BLaER1 treated with 17β-estradiol and CSF1 and Interleukin-3, amounts not matched to agents 10 nM and 100 nM (cell line): ENCODE results near the gene SLC7A6OS.
A peak's percentile ranks its signal among the peaks of the same experiment; 100 is the strongest.

ENCODE experiments used
- H3K27ac ChIP-seq, 11 experiments: shearing (Covaris generic); formaldehyde crosslinking; 2 replicates each; pipeline ENCODE4 v1.8.1; 2022
- H3K27me3 ChIP-seq, 11 experiments: shearing (Covaris generic); formaldehyde crosslinking; 2 replicates each; pipeline ENCODE4 v1.8.1; 2022
- H3K36me3 ChIP-seq, 11 experiments: shearing (Covaris generic); formaldehyde crosslinking; 2 replicates each; pipeline ENCODE4 v1.8.1; 2022
- H3K4me1 ChIP-seq, 10 experiments: shearing (Covaris generic); formaldehyde crosslinking; 2 replicates each; pipeline ENCODE4 v1.8.1; 2022
- H3K4me2 ChIP-seq, 11 experiments: shearing (Covaris generic); formaldehyde crosslinking; 2 replicates each; pipeline ENCODE4 v1.8.1; 2022
- H3K4me3 ChIP-seq, 10 experiments: shearing (Covaris generic); formaldehyde crosslinking; 2 replicates each; pipeline ENCODE4 v1.8.1; 2022
- H3K9ac ChIP-seq, 11 experiments: shearing (Covaris generic); formaldehyde crosslinking; 2 replicates each; pipeline ENCODE4 v1.8.1; 2022
- H3K9me3 ChIP-seq, 11 experiments: shearing (Covaris generic); formaldehyde crosslinking; replicated peaks in 1 of 11; 2 replicates each; pipeline ENCODE4 v1.8.1; 2022
- H4K20me1 ChIP-seq, 11 experiments: shearing (Covaris generic); formaldehyde crosslinking; 2 replicates each; pipeline ENCODE4 v1.8.1; 2022
- Cebpa-rat ChIP-seq, 11 experiments: shearing (Covaris generic); IDR thresholded peaks; 2 replicates each; pipeline ENCODE4 v1.8.1; 2022

The SLC7A6OS gene

DNA sequence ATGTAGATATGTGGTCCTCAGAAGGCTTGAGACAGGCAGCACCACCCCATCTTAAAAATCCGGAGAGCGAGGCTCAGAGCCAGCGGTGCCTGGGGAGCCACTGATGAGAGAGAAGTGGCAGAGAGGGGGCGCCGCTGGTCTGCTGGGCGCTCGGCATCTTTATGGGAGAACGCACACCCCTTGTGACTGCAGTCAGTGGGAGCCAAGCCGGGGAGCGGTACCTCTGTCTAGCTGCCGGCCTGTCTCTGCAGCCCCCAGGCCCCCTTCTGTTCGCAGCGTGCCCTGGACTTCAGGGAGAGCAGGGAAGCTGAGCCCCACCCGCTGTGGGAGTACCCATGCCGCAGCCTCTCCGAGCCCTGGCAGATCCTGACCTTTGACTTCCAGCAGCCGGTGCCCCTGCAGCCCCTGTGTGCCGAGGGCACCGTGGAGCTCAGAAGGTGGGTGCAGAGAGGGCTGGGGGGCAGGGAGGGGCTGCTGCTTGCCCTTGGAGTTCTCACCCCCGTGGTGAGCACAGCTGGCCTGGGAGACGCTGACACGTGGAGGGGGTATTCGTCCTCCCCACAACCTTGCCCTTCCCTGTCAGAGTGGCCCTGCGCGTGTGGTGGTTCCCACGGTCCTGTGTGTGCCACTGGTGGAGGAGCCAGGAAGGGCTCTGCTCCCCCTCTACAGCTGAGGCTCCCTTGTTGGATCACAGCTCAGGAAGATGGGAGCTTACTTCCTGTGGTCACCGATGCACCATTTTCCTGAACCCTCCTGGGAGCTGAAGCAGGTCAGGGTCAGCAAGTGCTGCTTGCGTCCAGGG, 44.9 kb upstream of the SLC7A6OS start:
- Histone ChIP-seq H3K27ac (peak overlapping the region in 8 of 11 experiments; percentile 60 to 87 (median 78); a peak in 16 of 22 replicates), H3K4me1 (peaks cover 57 to 85% (median 78%) of the 10 kb centered on the region in 10 experiments), H3K4me2 (peak overlapping the region; percentile 85 to 100 (median 96)), H3K27me3 (peaks cover 0 to 42% (median 0%) of the 10 kb centered on the region in 11 experiments; a peak in 5 of 22 replicates), H3K36me3 (peaks cover 51 to 81% (median 57%) of the 10 kb centered on the region in 11 experiments), H3K9ac (peak overlapping the region in 8 of 11 experiments; percentile 46 to 75 (median 66); a peak in 18 of 22 replicates), H3K4me3 (peak overlapping the region in 8 of 10 experiments; percentile 18 to 55 (median 47); a peak in 13 of 20 replicates), H4K20me1 (peaks cover 0 to 84% (median 20%) of the 10 kb centered on the region in 11 experiments; a peak in 11 of 22 replicates), H3K9me3 (no peaks in the 10 kb centered on the region)
- TF ChIP-seq Cebpa-rat (IDR thresholded peaks at IDR 0.05), result no peak

DNA sequence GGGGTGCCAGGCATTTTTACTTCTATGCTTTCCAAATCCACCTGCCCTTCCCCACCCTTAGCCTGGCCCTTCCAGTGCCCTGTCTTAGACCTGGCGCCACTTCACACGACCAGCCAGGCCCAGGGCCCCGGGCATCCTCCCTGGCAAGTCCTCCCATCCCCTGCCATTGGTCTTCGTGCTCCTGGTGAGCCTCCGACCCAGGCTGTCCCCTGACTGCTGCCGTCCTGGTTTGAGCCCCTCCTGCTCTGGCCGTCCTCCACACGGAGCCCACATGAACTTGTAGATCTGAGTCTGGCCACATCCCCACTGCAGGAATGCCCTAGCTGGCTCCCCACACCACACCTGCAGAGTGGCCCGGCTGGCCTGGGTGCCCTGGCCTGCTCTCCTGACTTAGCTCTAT, 44.1 kb upstream of the SLC7A6OS start:
- peaks cover 49 to 84% (median 78%) of the 10 kb centered on the region in 10 experiments for H3K4me1 ChIP-seq
- H3K4me3 ChIP-seq, result no peak overlapping the region; a peak in 1 of 20 replicates
- TF ChIP-seq Cebpa-rat (IDR thresholded peaks at IDR 0.05), result no peak
- H3K9me3 ChIP-seq, result no peaks in the 10 kb centered on the region
- H3K4me2 ChIP-seq, result peak overlapping the region; percentile 85 to 100 (median 96); a peak in 19 of 22 replicates
- H3K9ac ChIP-seq, result peak overlapping the region in 3 of 11 experiments; percentile 70 to 75 (median 74); a peak in 2 of 22 replicates
- peaks cover 59 to 87% (median 66%) of the 10 kb centered on the region in 11 experiments for H3K36me3 ChIP-seq
- peak overlapping the region in 5 of 11 experiments; percentile 15 to 87 (median 84); a peak in 8 of 22 replicates for H3K27ac ChIP-seq
- H4K20me1 ChIP-seq, result peaks cover 0 to 78% (median 20%) of the 10 kb centered on the region in 11 experiments; a peak in 11 of 22 replicates
- peaks cover 0 to 36% (median 0%) of the 10 kb centered on the region in 11 experiments; a peak in 5 of 22 replicates for H3K27me3 ChIP-seq

DNA sequence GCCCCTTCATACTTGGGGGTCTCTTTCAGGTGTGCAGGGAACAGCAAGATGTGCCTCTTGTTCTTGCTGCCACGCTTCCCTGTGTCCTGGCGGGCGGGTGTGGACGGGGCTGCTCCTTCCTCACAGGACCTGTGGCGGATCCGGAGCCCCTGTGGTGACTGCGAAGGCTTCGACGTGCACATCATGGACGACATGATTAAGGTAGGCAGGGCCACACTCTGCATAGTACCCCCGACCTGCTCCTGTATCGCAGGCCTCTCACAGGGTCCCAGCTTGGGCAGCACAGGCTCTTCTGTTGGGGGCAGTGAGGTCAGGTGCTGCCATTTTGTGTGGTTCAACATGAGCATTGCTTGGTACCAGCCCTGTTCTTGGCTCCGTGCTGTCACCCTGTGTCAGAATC, 42.6 kb upstream of the SLC7A6OS start:
- Histone ChIP-seq H4K20me1 (peaks cover 0 to 66% (median 20%) of the 10 kb centered on the region in 11 experiments; a peak in 11 of 22 replicates), H3K27me3 (peaks cover 0 to 30% (median 0%) of the 10 kb centered on the region in 11 experiments; a peak in 5 of 22 replicates), H3K4me1 (peaks cover 44 to 84% (median 78%) of the 10 kb centered on the region in 10 experiments), H3K27ac (peak overlapping the region in 2 of 11 experiments; percentile 7; a peak in 1 of 22 replicates), H3K36me3 (peaks cover 66 to 91% (median 78%) of the 10 kb centered on the region in 11 experiments), H3K4me2 (no peak overlapping the region), H3K9ac (no peak overlapping the region), H3K4me3 (no peak overlapping the region), H3K9me3 (no peaks in the 10 kb centered on the region)
- no peak for TF ChIP-seq Cebpa-rat (IDR thresholded peaks at IDR 0.05)

DNA sequence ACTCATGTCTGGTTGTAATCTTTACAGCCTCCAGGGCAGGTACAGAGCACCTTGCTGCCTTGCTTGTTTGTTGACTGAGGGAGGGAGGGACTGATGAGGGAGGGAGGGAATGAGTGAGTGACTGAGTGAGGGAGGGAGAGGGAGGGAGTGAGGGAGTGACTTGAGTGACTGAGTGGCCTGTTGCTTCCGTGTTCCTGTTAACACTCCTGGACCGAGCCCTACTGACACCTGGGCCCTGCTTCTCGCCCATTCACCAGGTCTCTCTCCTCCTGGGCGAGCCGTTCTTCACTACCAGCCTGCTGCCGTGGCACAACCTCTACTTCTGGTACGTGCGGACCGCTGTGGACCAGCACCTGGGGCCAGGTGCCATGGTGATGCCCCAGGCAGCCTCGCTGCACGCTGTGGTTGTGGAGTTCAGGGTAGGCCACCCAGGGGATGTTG, 41.3 kb upstream of the SLC7A6OS start:
- no peak for TF ChIP-seq Cebpa-rat (IDR thresholded peaks at IDR 0.05)
- Histone ChIP-seq H3K36me3 (peaks cover 56 to 84% (median 70%) of the 10 kb centered on the region in 11 experiments), H4K20me1 (peaks cover 0 to 66% (median 24%) of the 10 kb centered on the region in 11 experiments; a peak in 14 of 22 replicates), H3K9ac (peak overlapping the region in 3 of 11 experiments; percentile 30 to 41 (median 35); a peak in 2 of 22 replicates), H3K27ac (peak overlapping the region in 2 of 11 experiments; percentile 46 to 55; a peak in 4 of 22 replicates), H3K4me3 (no peak overlapping the region), H3K4me2 (peak overlapping the region in 9 of 11 experiments; percentile 24 to 69 (median 61); a peak in 17 of 22 replicates), H3K4me1 (peaks cover 44 to 84% (median 78%) of the 10 kb centered on the region in 10 experiments), H3K9me3 (no peaks in the 10 kb centered on the region), H3K27me3 (peaks cover 0 to 25% (median 0%) of the 10 kb centered on the region in 11 experiments; a peak in 4 of 22 replicates)

DNA sequence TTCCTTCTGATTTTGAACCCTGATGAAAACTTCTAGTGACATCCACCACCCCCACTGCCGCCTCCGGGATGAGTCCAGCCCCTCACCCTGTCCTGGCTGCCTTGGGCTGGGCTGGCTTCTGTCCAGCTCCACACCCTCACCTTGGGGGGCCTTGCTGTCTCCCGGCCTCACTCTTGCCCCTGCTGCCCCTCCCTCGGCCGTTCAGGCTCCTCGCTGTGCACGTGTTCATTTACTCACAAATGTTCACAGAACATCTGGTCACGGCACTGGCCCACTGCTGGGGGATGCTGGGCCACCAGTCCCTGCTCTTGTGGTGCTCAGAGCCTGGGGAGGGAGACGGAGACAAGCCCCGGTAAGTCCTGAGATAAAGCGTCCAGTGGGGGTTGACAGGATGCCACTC, 40.7 kb upstream of the SLC7A6OS start:
- Histone ChIP-seq H3K27ac (peak overlapping the region in 3 of 11 experiments; percentile 37 to 55 (median 46); a peak in 7 of 22 replicates), H3K27me3 (peaks cover 0 to 25% (median 0%) of the 10 kb centered on the region in 11 experiments; a peak in 4 of 22 replicates), H3K9me3 (no peaks in the 10 kb centered on the region), H3K4me2 (peak overlapping the region in 9 of 11 experiments; percentile 24 to 69 (median 61); a peak in 17 of 22 replicates), H3K36me3 (peaks cover 51 to 86% (median 70%) of the 10 kb centered on the region in 11 experiments), H3K4me3 (no peak overlapping the region), H3K4me1 (peaks cover 44 to 84% (median 78%) of the 10 kb centered on the region in 10 experiments), H3K9ac (peak overlapping the region in 6 of 11 experiments; percentile 15 to 41 (median 24); a peak in 3 of 22 replicates), H4K20me1 (peaks cover 0 to 66% (median 20%) of the 10 kb centered on the region in 11 experiments; a peak in 14 of 22 replicates)
- TF ChIP-seq Cebpa-rat (IDR thresholded peaks at IDR 0.05), result no peak

DNA sequence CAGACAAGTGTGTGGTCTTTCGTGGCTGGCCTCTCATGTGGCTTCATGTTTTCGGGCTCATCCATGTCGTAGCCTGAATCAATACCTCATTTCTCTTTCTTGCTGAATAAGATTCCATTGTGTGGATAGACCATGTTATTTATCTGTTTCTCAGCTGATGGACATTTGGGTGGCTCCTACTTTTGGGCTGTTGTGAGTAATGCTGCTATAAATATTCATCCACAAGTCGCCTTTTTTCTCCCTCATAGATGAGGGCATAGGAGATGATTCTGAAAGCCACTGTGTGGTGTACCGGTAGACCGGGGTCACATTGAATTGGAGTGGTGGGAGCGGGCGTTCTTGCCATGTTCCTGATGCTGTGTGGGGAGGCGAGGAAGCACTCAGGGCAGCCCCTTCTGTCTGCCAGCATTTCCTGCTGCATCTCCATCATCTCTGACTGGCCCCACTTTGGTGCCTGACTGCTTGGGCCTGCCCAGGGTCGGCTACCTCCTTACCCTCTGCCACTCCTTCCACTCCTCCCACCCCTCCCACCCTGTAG, 40.1 kb upstream of the SLC7A6OS start:
- 0 out of 22 replicates have a peak overlapping the region, but pooled peaks of 1 of the 11 experiments have one; percentile 7 for H3K27ac ChIP-seq
- peaks cover 0 to 25% (median 0%) of the 10 kb centered on the region in 11 experiments; a peak in 4 of 22 replicates for H3K27me3 ChIP-seq
- H3K9me3 ChIP-seq, result no peaks in the 10 kb centered on the region
- H3K4me2 ChIP-seq, result peak overlapping the region in 8 of 11 experiments; percentile 1 to 49 (median 30); a peak in 11 of 22 replicates
- peaks cover 38 to 84% (median 78%) of the 10 kb centered on the region in 10 experiments for H3K4me1 ChIP-seq
- no peak overlapping the region for H3K4me3 ChIP-seq
- H3K9ac ChIP-seq, result no peak overlapping the region
- peaks cover 53 to 92% (median 76%) of the 10 kb centered on the region in 11 experiments for H3K36me3 ChIP-seq
- peaks cover 0 to 62% (median 17%) of the 10 kb centered on the region in 11 experiments; a peak in 14 of 22 replicates for H4K20me1 ChIP-seq
- TF ChIP-seq Cebpa-rat (IDR thresholded peaks at IDR 0.05), result no peak

DNA sequence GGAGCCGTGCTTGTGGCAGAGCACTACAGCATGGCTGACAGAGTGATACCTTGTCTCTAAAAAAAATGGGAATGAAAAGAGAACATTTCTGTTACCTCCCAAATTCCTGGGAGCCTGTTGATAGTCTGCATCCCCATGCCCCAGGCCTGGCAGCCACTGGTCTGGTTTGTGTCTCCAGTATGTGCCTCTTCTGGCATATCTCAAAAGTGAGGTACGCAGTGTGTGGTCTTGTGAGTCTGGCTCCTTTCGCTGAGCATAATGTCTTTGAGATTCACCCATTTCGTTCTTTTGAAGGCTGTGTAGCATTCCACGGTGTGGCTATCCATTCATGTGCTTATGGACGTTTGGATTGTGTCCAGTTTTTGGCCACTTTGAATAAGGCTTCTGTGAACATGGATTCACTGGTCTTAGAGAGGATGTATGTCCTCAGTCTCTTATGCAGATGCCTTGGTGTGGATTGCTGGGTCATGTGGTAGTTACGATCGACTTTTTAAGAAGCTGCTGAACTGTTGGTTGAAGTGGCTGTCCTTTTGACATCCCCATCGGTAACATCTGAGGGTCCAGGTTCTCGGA, 39.2 kb upstream of the SLC7A6OS start:
- peaks cover 55 to 92% (median 83%) of the 10 kb centered on the region in 11 experiments for H3K36me3 ChIP-seq
- peaks cover 0 to 61% (median 15%) of the 10 kb centered on the region in 11 experiments; a peak in 14 of 22 replicates for H4K20me1 ChIP-seq
- no peaks in the 10 kb centered on the region for H3K9me3 ChIP-seq
- peaks cover 0 to 15% (median 0%) of the 10 kb centered on the region in 11 experiments; a peak in 3 of 22 replicates for H3K27me3 ChIP-seq
- H3K4me2 ChIP-seq, result peak overlapping the region in 9 of 11 experiments; percentile 57 to 84 (median 70); a peak in 17 of 22 replicates
- no peak for TF ChIP-seq Cebpa-rat (IDR thresholded peaks at IDR 0.05)
- H3K27ac ChIP-seq, result 0 out of 22 replicates have a peak overlapping the region, but pooled peaks of 2 of the 11 experiments have one; percentile 18 to 48
- H3K9ac ChIP-seq, result no peak overlapping the region
- H3K4me1 ChIP-seq, result peaks cover 29 to 84% (median 78%) of the 10 kb centered on the region in 10 experiments
- no peak overlapping the region for H3K4me3 ChIP-seq
